GM12872 (cell line): ENCODE measurements around the gene ANKRD17.

Experiments
- TF ChIP-seq, protein P1 (sequence below): IDR thresholded peaks from 3 replicates; pipeline ENCODE4 v1.5.1; 2011; ENCODE audit warnings: low read depth, mild to moderate bottlenecking, low read length, moderate library complexity; ENCODE audit not compliant: insufficient read depth

The ANKRD17 gene

GRCh38 chr4:73045879-73046278 is 212.7 kb downstream of the ANKRD17 start:
- TF ChIP-seq, protein P1, sequence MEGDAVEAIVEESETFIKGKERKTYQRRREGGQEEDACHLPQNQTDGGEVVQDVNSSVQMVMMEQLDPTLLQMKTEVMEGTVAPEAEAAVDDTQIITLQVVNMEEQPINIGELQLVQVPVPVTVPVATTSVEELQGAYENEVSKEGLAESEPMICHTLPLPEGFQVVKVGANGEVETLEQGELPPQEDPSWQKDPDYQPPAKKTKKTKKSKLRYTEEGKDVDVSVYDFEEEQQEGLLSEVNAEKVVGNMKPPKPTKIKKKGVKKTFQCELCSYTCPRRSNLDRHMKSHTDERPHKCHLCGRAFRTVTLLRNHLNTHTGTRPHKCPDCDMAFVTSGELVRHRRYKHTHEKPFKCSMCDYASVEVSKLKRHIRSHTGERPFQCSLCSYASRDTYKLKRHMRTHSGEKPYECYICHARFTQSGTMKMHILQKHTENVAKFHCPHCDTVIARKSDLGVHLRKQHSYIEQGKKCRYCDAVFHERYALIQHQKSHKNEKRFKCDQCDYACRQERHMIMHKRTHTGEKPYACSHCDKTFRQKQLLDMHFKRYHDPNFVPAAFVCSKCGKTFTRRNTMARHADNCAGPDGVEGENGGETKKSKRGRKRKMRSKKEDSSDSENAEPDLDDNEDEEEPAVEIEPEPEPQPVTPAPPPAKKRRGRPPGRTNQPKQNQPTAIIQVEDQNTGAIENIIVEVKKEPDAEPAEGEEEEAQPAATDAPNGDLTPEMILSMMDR = no peak

GRCh38 chr4:73037057-73037456 is 221.5 kb downstream of the ANKRD17 start:
- TF ChIP-seq, protein P1 = no peak

GRCh38 chr4:73036123-73036522 is 222.5 kb downstream of the ANKRD17 start:
- TF ChIP-seq, protein P1 = no peak

- TF ChIP-seq, protein P1 = no peak
These were observed 223.7 kb downstream of the ANKRD17 start for GRCh38 chr4:73034896-73035295.

DNA sequence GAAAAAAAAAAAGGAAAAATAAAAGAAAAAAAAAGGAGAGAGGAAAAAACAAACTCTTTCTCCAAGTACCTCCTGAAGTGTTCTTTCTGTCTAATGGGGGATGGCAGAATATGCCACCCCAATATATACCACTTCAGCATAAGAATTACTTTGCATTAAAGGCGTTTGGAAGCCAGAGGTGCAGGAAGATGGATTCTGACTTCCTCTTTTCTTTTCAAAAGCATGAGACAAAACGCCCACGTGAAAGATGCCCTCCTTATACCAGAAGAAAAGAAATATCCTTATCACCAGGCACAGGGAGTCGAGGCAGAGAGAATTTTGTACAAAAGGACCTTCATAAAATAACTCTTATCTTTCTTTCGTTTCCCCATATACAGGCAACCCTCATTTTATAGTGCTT is 230.0 kb downstream of the ANKRD17 start:
- TF ChIP-seq, protein P1 = no peak
